BJ (cell line): ENCODE data around the gene FGFR3. TPM values are rescaled to one million over a fixed set of nuclear protein-coding genes. Genes with fewer than 3 reads are reported as not detected.

ENCODE experiments used
- CTCF ChIA-PET: fragments of 350-600 bp; formaldehyde crosslinking; extraction: SDS; loops from one replicate; lab custom pipeline; 2021; ENCODE audit warnings: antibody characterized with exemption, inconsistent platforms; lab: Yijun Ruan, JAX
- POLR2A ChIA-PET: fragments of 300-600 bp; sonication (Branson Sonifier 250); formaldehyde crosslinking; extraction: SDS; loops from one replicate; lab custom pipeline; 2021; ENCODE audit warnings: antibody characterized with exemption; lab: Charles Lee
- DNase-seq: peaks from one replicate; pipeline ENCODE4 v3.0.0-alpha.2; 2011; ENCODE audit warnings: low read depth
- H3K27me3 ChIP-seq: 2 replicates; pipeline ENCODE4 v1.6.0; 2011; ENCODE audit warnings: low read length; ENCODE audit not compliant: control insufficient read depth, insufficient read depth
- H3K36me3 ChIP-seq: 2 replicates; pipeline ENCODE4 v1.5.1; 2011; ENCODE audit warnings: low read length; ENCODE audit not compliant: control insufficient read depth, insufficient read depth
- H3K4me3 ChIP-seq: 2 replicates; pipeline ENCODE4 v1.5.1; 2011; ENCODE audit warnings: low read depth, mild to moderate bottlenecking, control low read depth, low read length
- polyA plus RNA-seq: library from polyadenylated mRNA; depleted of rRNA; stranded (reverse); fragments of >200 nt; gene quantifications from 2 replicates; pipeline ENCODE4 v1.2.3, GENCODE V29; 2011
- TF ChIP-seq, protein P1 (sequence below): IDR thresholded peaks from 2 replicates; pipeline ENCODE4 v1.5.1; 2011; ENCODE audit warnings: low read depth, mild to moderate bottlenecking, control low read depth, inconsistent platforms, low read length, moderate library complexity; ENCODE audit not compliant: insufficient read depth

FGFR3 gene
- polyA plus RNA-seq, 1 experiment = 1.0 TPM

DNA sequence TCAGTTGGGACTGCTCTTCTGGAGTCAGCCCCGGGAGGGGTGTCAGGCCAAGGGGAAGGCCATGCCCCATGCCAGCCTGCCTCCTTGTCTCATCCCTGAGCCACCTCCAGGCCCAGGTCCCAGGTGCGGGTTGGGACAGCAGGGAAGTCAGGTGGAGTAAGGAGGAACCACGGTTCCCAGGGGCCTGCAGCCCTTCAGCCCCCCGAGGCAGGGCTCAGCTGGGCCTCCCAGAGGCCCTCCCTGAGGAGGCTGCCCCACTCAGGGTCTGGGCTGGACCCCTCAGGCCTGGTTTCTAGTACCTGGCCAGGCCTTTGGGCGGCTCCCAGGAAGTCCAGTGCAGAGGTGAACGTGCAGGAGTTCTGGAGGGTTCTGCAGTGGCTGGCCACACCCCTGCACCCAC, 23.4 kb upstream of the FGFR3 start:
- H3K36me3 ChIP-seq = no peaks in the 10 kb centered on the region
- TF ChIP-seq, protein P1, sequence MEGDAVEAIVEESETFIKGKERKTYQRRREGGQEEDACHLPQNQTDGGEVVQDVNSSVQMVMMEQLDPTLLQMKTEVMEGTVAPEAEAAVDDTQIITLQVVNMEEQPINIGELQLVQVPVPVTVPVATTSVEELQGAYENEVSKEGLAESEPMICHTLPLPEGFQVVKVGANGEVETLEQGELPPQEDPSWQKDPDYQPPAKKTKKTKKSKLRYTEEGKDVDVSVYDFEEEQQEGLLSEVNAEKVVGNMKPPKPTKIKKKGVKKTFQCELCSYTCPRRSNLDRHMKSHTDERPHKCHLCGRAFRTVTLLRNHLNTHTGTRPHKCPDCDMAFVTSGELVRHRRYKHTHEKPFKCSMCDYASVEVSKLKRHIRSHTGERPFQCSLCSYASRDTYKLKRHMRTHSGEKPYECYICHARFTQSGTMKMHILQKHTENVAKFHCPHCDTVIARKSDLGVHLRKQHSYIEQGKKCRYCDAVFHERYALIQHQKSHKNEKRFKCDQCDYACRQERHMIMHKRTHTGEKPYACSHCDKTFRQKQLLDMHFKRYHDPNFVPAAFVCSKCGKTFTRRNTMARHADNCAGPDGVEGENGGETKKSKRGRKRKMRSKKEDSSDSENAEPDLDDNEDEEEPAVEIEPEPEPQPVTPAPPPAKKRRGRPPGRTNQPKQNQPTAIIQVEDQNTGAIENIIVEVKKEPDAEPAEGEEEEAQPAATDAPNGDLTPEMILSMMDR = no peak
- no peak for DNase-seq
- H3K4me3 ChIP-seq = no peak overlapping the region
- ChIA-PET POLR2A (no interaction called here), CTCF (interaction anchor here (1.0 kb wide), 1 partner anchor 8 kb away, joined by 4 read pairs; no protein-coding TSS in a partner anchor)
- H3K27me3 ChIP-seq = no peaks in the 10 kb centered on the region; the same call in 1 of the 2 replicates

DNA sequence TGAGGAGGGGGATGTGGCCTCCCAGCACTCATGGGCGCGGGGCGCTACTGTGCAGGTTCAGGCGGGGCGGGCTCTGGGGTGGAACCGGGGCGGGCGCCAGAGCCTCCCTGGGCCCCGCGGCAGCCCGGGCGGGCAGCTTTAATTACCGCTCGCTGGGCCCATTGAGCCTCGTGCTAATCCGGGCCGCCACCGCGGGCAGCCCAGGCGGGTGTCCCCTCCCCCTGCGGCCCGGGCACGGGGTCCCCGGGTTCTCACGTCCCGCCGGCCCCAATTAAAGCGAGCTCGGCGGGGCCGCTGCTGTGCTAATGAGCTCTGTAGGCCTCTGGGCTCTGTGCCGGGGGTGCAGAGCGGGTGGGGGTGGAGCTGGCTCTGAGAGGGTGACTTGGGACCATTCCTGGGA, 22.8 kb upstream of the FGFR3 start:
- ChIA-PET CTCF (no interaction called here), POLR2A (no interaction called here)
- no peak overlapping the region for H3K4me3 ChIP-seq
- DNase-seq = no peak
- no peaks in the 10 kb centered on the region for H3K36me3 ChIP-seq
- H3K27me3 ChIP-seq = no peaks in the 10 kb centered on the region; the same call in 1 of the 2 replicates
- TF ChIP-seq, protein P1 = no peak

DNA sequence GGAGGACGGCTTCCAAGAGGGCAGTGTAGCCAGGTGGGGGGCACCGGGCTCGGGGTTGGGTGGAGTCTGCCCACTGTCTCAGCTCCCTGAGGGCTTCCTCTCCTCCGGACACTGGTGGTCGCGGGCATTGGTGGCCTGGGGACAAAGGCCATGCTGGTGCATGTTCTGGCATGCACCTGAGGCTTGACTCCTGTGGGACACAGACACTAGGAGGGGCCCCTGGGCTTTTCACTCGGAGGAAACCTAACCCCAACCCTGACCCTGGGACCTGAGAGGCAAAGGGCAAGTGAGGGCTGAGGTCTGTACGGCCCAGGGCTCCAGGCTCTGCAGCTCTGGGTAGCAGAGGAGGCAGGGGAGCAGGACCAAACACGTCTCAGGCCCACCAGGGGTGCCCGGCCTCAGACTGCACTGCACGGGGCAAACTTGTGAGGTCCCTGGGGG, 22.3 kb upstream of the FGFR3 start:
- Histone ChIP-seq H3K36me3 (no peaks in the 10 kb centered on the region), H3K27me3 (no peaks in the 10 kb centered on the region; the same call in 1 of the 2 replicates), H3K4me3 (no peak overlapping the region)
- TF ChIP-seq, protein P1 = no peak
- CTCF ChIA-PET = no interaction called here
- POLR2A ChIA-PET = no interaction called here
- no peak for DNase-seq

DNA sequence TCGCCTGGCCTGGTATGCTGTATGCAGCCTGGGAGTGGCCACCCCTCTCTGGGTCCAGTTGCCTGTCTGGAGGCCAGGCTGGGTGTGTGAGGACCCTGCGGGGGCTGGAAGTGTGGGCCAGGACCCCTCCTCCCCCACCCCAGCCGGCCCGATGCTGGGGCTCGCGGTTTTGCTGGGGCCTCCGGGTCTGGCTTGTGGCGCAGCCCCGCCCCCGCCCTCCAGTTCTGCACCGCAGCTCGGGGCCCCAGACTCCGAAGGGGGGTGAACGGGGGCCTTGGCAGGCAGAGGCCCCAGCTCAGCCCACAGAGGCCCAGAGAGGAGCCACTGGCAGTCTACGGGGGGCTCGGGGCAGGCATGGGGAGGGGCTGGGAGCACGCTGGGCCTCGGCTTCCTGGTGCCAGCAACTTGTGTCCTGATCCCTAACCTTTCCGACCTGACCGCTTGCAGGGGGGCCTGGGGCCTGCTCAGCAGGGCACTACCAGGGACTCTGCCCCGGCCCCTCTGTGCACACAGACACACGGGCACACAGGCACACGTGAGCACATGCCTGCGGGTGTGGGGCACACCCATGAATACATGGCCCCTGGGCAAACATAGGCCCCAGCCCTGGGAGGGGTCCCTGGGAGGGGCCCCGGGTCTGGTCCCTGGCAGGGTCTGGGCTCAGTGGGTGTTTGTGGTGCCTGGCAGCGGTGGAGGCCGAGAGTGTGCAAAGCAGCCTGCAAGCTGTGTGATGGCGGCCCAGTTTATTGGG, 21.4 kb upstream of the FGFR3 start:
- no peak overlapping the region for H3K4me3 ChIP-seq
- no peak for DNase-seq
- ChIA-PET CTCF (no interaction called here), POLR2A (no interaction called here)
- H3K36me3 ChIP-seq = no peaks in the 10 kb centered on the region
- H3K27me3 ChIP-seq = no peaks in the 10 kb centered on the region; the same call in 1 of the 2 replicates
- TF ChIP-seq, protein P1 = no peak

DNA sequence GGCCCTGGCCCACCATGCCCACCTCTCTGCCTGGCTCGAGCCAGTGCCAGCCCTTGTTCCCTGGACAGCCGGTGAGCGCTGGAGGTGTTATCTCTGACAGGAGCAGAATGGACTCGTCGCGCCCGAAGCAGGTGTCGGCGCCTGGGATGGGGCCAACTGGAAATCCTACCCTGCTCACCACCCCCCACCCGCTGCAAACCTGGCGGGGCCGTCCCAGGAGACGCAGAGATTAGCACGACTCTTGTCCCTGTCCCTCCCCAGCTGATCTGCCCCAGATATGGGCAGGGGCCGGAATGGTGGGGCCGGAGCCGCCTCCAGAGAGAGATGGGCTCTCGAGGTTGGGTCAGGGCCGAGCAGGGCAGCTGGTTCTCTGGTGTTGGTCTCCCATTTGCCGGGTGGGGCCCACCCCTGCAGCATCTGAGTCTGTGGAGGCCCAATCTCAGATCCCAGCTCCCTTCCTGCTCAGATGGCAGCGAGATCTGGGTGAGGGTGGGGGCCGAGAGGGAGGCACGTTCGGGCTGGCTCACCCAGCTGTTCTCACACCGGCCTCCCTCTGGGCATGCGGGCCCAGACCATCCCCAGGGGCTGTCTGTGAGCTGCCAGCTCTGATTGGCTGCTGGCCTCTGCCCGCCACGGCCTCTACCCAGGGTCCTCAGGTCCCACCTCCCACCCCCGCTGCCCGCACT, 20.1 kb upstream of the FGFR3 start:
- TF ChIP-seq, protein P1 = no peak
- Histone ChIP-seq H3K36me3 (no peaks in the 10 kb centered on the region), H3K27me3 (no peaks in the 10 kb centered on the region; the same call in 1 of the 2 replicates), H3K4me3 (no peak overlapping the region)
- CTCF ChIA-PET = interaction anchor here (0.5 to 1.9 kb wide), 2 partner anchors 9 to 25 kb away, joined by 3 to 8 read pairs; no protein-coding TSS in a partner anchor
- DNase-seq = no peak
- POLR2A ChIA-PET = no interaction called here
